PC-9 (cell line): ENCODE data around the gene CDK13. TPM values are rescaled to one million over a fixed set of nuclear protein-coding genes. Genes with fewer than 3 reads are reported as not detected.

Experiments used
- BruUV-seq: library from RNA; stranded (reverse); fragments of 400-500 nt; replicated peaks from 2 replicates; lab custom pipeline; 2021; lab: Mats Ljungman, UMichigan
- CTCF ChIA-PET: fragments of 300-600 bp; sonication (Branson Sonifier 250); formaldehyde crosslinking; loops from one replicate; lab custom pipeline; 2022; ENCODE audit warnings: antibody characterized with exemption; lab: Charles Lee
- POLR2A ChIA-PET: fragments of 300-600 bp; sonication (Branson Sonifier 250); formaldehyde crosslinking; loops from one replicate; lab custom pipeline; 2022; ENCODE audit warnings: antibody characterized with exemption; ENCODE audit not compliant: unreplicated experiment; lab: Charles Lee
- DNase-seq, 2 experiments: peaks; one replicate each; pipeline versions ENCODE4 v3.0.0 to v3.0.0-alpha.2; 2015 to 2022; ENCODE audit warnings: mixed read lengths in 1 of 2
- H2AFZ ChIP-seq: fragments of 200-600 bp; sonication (generic); 2 replicates; pipeline ENCODE4 v1.8.1; 2017; ENCODE audit warnings: antibody characterized with exemption
- H3F3A ChIP-seq: fragments of 200-600 bp; sonication (generic); 2 replicates; pipeline ENCODE4 v1.8.1; 2017; ENCODE audit warnings: antibody characterized with exemption, mild to moderate bottlenecking, low read depth; ENCODE audit not compliant: insufficient read depth
- H3K27ac ChIP-seq: fragments of 200-600 bp; sonication (generic); 2 replicates; pipeline ENCODE4 v1.6.1; 2016; ENCODE audit warnings: mixed run types
- H3K27me3 ChIP-seq: fragments of 200-600 bp; sonication (generic); 2 replicates; pipeline ENCODE4 v1.6.1; 2016; ENCODE audit warnings: low read depth, mixed run types; ENCODE audit not compliant: insufficient read depth
- H3K36me3 ChIP-seq: fragments of 200-600 bp; sonication (generic); 2 replicates; pipeline ENCODE4 v1.6.1; 2016; ENCODE audit warnings: low read depth, mixed run types
- H3K4me1 ChIP-seq: fragments of 200-600 bp; sonication (generic); replicated peaks from 2 replicates; pipeline ENCODE4 v1.6.1; 2016; ENCODE audit warnings: mixed run types; ENCODE audit not compliant: insufficient read depth
- H3K4me2 ChIP-seq: fragments of 200-600 bp; sonication (generic); 2 replicates; pipeline ENCODE4 v1.6.1; 2017; ENCODE audit warnings: mixed run types
- H3K4me3 ChIP-seq: fragments of 200-600 bp; sonication (generic); 2 replicates; pipeline ENCODE4 v1.6.1; 2016; ENCODE audit warnings: mixed run types
- H3K79me2 ChIP-seq: fragments of 200-600 bp; sonication (generic); 2 replicates; pipeline ENCODE4 v1.6.1; 2017; ENCODE audit warnings: low read depth, mixed run types
- H3K9me2 ChIP-seq: fragments of 200-600 bp; sonication (generic); 2 replicates; pipeline ENCODE4 v1.8.1; 2017; ENCODE audit warnings: mild to moderate bottlenecking; ENCODE audit not compliant: insufficient read depth
- H3K9me3 ChIP-seq: fragments of 200-600 bp; sonication (generic); 2 replicates; pipeline ENCODE4 v1.8.1; 2016; ENCODE audit warnings: low read depth; ENCODE audit not compliant: insufficient read depth
- H4K20me1 ChIP-seq: fragments of 200-600 bp; sonication (generic); 2 replicates; pipeline ENCODE4 v1.8.1; 2017; ENCODE audit not compliant: insufficient read depth
- EZH2 ChIP-seq: fragments of 200-600 bp; sonication (generic); IDR thresholded peaks from 2 replicates; pipeline ENCODE4 v1.8.0; 2017; ENCODE audit warnings: antibody characterized with exemption, low read depth
- intact Hi-C: fragments of 100-400 bp; cut with micrococcal nuclease; formaldehyde crosslinking; loops from one replicate; pipeline ENCODE4 v1.10.0; 2022; ENCODE audit not compliant: unreplicated experiment
- total RNA-seq: library from RNA; stranded (reverse); gene quantifications from 2 replicates; pipeline ENCODE4 v1.2.3, GENCODE V29; 2021
- TF ChIP-seq, protein P1 (sequence below): fragments of 200-600 bp; sonication (generic); conservative IDR thresholded peaks from 2 replicates; pipeline ENCODE4 v1.6.1; 2017; ENCODE audit warnings: mixed run types, antibody characterized with exemption, mild to moderate bottlenecking, moderate library complexity

The CDK13 gene
- total RNA-seq, 1 experiment from 2014 or later = 80.9 TPM

DNA sequence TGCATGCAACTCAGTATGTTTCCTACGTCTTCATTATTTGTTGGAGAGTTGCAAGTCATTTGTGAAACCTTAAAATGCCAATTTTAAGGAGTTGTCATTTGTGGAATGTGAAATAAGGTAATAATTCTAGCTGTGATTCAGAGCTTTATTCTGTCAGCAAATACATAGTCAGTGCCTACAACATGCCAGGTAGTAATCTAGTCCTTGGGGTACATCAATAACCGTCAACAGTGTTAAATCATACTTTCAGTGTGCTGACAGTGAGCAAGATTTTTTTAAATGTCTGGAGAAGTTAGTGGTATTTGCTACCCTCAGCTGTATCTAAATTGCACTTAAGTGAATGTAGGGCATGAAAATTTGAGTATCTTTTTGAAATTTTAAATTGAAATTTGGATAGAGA, 147.7 kb downstream of the CDK13 start:
- peaks cover 25% of the 10 kb centered on the region for H3K36me3 ChIP-seq
- POLR2A ChIA-PET = interaction anchor here (0.5 kb wide), 1 partner anchor 475 kb away, joined by 7 read pairs; no protein-coding TSS in a partner anchor
- intact Hi-C loops = no loop called here

GRCh38 chr7:40098810-40099209, 148.8 kb downstream of the CDK13 start:
- Histone ChIP-seq H3K4me1 (no peaks in the 10 kb centered on the region), H3K27ac (no peak overlapping the region), H3F3A (peaks cover 17% of the 10 kb centered on the region; the same call in 1 of the 2 replicates), H3K27me3 (no peaks in the 10 kb centered on the region), H3K4me2 (no peak overlapping the region), H3K79me2 (no peaks in the 10 kb centered on the region), H3K9me2 (no peaks in the 10 kb centered on the region), H2AFZ (no peak overlapping the region), H3K9me3 (no peaks in the 10 kb centered on the region), H3K4me3 (no peak overlapping the region), H4K20me1 (peaks cover 14% of the 10 kb centered on the region), H3K36me3 (peaks cover 25% of the 10 kb centered on the region)
- POLR2A ChIA-PET = no interaction called here
- no TSS peak for BruUV-seq
- intact Hi-C loops = no loop called here
- CTCF ChIA-PET = no interaction called here
- TF ChIP-seq, protein P1, sequence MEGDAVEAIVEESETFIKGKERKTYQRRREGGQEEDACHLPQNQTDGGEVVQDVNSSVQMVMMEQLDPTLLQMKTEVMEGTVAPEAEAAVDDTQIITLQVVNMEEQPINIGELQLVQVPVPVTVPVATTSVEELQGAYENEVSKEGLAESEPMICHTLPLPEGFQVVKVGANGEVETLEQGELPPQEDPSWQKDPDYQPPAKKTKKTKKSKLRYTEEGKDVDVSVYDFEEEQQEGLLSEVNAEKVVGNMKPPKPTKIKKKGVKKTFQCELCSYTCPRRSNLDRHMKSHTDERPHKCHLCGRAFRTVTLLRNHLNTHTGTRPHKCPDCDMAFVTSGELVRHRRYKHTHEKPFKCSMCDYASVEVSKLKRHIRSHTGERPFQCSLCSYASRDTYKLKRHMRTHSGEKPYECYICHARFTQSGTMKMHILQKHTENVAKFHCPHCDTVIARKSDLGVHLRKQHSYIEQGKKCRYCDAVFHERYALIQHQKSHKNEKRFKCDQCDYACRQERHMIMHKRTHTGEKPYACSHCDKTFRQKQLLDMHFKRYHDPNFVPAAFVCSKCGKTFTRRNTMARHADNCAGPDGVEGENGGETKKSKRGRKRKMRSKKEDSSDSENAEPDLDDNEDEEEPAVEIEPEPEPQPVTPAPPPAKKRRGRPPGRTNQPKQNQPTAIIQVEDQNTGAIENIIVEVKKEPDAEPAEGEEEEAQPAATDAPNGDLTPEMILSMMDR = no peak
- TF ChIP-seq EZH2 = no peak
- DNase-seq = no peak

More for the DNA sequence above, 147.7 kb downstream of the CDK13 start:
- DNase-seq = no peak
- Histone ChIP-seq H3K27ac (no peak overlapping the region), H3K9me3 (no peaks in the 10 kb centered on the region), H3K9me2 (no peaks in the 10 kb centered on the region), H3K4me3 (no peak overlapping the region), H3K79me2 (no peaks in the 10 kb centered on the region), H2AFZ (no peak overlapping the region), H3K4me1 (no peaks in the 10 kb centered on the region), H3F3A (peaks cover 23% of the 10 kb centered on the region), H4K20me1 (peaks cover 11% of the 10 kb centered on the region), H3K27me3 (no peaks in the 10 kb centered on the region), H3K4me2 (no peak overlapping the region)
- TF ChIP-seq, protein P1 = no peak
- TF ChIP-seq EZH2 = no peak
- BruUV-seq = no TSS peak
- CTCF ChIA-PET = interaction anchor here (0.6 kb wide), 1 partner anchor 473 kb away, joined by 9 read pairs; no protein-coding TSS in a partner anchor

GRCh38 chr7:40099837-40100236, 149.8 kb downstream of the CDK13 start:
- intact Hi-C loops = no loop called here
- BruUV-seq = no TSS peak
- H3F3A ChIP-seq = peaks cover 18% of the 10 kb centered on the region
- no peak overlapping the region for H3K4me2 ChIP-seq
- ChIA-PET CTCF (no interaction called here), POLR2A (no interaction called here)
- no peak overlapping the region for H2AFZ ChIP-seq
- no peak overlapping the region for H3K27ac ChIP-seq
- no peaks in the 10 kb centered on the region for H3K9me2 ChIP-seq
- H3K4me1 ChIP-seq = no peaks in the 10 kb centered on the region
- H3K9me3 ChIP-seq = no peaks in the 10 kb centered on the region
- TF ChIP-seq EZH2 = no peak
- TF ChIP-seq, protein P1 = no peak
- no peaks in the 10 kb centered on the region for H3K27me3 ChIP-seq
- no peaks in the 10 kb centered on the region for H3K79me2 ChIP-seq
- H3K4me3 ChIP-seq = no peak overlapping the region
- peaks cover 14% of the 10 kb centered on the region for H4K20me1 ChIP-seq
- no peak for DNase-seq
- peaks cover 17% of the 10 kb centered on the region for H3K36me3 ChIP-seq
